Stimulated activated naive CD4-positive, alpha-beta T cell (primary cell): ENCODE data around the gene TAGLN.

ENCODE experiments used
- DNase-seq, 6 experiments: peaks; one replicate each; lab custom pipeline; 2025; lab: John Stamatoyannopoulos, UW

The TAGLN gene

DNA sequence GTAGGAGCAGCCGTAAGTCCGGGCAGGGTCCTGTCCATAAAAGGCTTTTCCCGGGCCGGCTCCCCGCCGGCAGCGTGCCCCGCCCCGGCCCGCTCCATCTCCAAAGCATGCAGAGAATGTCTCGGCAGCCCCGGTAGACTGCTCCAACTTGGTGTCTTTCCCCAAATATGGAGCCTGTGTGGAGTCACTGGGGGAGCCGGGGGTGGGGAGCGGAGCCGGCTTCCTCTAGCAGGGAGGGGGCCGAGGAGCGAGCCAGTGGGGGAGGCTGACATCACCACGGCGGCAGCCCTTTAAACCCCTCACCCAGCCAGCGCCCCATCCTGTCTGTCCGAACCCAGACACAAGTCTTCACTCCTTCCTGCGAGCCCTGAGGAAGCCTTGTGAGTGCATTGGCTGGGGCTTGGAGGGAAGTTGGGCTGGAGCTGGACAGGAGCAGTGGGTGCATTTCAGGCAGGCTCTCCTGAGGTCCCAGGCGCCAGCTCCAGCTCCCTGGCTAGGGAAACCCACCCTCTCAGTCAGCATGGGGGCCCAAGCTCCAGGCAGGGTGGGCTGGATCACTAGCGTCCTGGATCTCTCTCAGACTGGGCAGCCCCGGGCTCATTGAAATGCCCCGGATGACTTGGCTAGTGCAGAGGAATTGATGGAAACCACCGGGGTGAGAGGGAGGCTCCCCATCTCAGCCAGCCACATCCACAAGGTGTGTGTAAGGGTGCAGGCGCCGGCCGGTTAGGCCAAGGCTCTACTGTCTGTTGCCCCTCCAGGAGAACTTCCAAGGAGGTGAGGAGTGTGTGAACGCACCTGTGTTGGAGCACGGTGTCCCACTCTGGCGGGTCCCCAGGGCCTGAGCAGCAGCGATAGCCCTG is at the start of gene TAGLN:
TSS of gene TAGLN (plus strand) at position 318 of the 863 bp plus-strand sequence. CDS start 3,644 bp downstream, outside the sequence.
- DNase-seq: no peak

DNA sequence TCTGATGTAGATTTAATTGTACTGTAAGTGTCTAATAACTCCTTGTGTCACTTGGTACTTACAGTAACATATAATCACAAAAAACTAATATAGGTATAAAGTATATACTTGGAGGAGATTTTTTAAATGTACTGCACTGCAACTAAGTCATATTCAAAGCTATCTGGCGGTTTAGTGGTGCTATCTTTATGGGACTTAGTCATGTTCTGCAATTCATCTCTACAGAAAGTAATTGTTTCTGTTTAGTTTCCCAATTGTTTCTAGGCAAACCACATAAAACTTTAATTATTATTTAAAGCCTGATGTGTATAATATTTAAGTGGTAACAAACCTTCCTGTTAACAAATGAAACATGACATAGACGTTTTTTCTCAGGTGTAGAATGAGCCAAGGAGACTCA is 47.1 kb upstream of the TAGLN start:
- no peak for DNase-seq

DNA sequence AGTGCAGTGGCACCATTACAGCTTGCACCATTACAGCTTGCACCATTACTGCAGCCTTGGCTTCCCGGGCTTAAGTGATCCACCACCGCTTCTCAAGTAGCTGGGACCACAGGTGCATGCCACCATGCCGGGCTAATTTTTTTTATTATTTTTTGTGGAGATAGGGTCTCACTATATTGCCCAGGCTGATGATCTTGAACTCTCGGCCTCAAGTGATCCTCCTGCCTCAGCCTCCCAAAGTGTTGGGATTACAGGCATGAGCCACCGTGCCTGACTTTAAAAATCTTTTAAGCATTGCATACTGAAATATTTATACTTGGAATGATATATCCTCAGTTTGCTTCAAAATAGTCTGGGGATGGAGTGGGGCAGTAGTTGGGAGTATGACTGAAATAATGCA is 44.7 kb upstream of the TAGLN start:
- no peak for DNase-seq

DNA sequence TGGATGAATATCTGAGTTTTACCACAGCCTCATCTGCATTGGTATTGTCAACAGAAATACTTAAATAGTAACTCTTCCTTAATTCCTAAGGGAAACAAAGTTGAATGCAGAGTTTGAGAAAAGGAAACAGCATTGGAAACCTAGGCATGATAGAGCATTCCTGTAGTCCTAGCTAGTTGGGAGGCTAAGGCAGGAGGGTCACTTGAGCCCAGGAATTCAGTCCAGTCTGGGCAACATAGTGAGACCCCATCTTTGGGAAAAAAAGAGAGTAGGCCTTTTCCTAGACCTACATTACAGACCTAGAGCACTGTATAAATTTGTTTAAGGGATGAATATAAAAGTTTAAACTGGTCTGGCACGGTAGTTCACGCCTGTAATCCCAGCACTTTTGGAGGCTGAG is 41.7 kb upstream of the TAGLN start:
- DNase-seq: no peak

DNA sequence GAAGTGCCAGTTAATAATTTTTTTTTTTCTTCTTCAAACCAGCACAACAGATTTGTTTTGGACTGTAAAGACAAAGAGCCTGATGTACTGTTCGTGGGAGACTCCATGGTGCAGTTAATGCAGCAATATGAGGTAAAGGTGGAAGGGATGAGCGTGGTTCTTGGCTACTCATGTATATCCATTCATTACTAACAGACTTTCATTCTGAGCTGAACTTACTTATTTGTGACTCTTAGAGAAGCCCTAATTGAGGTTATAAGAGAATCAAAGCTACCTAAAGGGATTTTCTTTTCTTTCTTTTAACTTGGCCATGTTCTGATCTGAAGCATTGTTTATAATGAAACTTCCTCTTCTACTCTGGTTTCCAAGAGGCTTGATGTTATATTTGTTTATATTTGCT is 39.3 kb upstream of the TAGLN start:
- DNase-seq: no peak

DNA sequence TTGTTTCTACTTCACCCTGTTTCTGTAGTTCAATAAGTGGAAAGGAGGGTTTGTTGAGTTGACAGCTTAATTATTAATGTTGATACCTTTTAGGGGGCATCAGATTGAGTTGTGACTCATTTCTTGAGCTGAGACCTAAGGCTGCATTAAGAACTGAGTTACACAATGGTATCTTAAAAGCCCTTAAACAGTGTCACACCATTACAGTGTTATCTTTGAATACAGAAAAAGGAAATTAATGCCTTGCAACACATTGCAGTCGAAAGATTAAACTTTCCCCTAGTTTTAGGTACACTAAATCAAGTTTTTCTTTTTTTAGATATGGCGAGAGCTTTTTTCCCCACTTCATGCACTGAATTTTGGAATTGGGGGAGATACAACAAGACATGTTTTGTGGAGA is 38.3 kb upstream of the TAGLN start:
- no peak for DNase-seq

DNA sequence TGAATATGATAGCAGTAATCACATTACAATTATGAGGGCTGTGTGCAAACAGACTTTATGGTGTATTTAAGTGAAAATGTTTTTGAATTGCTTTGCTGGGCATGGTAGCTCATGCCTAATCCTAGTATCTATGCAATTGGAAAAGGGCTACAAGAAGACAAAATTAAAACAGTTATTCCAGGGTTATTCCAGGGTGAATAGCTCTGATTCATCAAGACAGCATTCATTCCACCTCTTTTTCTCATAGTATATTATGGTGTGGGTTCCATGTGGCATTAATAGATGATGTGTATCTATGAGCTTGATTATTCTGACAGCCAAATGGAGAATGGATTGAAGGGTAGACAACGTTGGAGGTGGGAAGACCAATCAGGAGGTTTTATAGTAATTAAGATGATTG is 32.7 kb upstream of the TAGLN start:
- no peak for DNase-seq

DNA sequence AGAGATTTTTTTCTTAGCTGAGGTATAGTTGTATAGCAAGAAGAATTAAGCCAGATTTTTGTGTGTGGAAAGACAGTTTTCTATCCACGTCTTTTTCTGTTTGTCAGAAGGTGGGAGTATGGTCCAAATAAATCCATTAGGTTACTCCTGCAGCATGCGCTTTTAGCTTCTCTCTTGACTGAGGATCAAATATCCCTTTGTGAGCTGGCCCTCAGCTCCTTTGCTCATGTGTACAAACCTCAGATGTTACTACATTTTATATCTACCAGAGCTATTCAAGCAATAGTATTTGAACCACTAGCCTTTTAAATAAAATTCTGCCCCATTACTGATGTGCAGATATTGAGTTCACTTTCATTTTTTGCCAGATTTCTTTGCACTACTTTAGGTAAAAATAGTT is 29.4 kb upstream of the TAGLN start:
- no peak for DNase-seq

DNA sequence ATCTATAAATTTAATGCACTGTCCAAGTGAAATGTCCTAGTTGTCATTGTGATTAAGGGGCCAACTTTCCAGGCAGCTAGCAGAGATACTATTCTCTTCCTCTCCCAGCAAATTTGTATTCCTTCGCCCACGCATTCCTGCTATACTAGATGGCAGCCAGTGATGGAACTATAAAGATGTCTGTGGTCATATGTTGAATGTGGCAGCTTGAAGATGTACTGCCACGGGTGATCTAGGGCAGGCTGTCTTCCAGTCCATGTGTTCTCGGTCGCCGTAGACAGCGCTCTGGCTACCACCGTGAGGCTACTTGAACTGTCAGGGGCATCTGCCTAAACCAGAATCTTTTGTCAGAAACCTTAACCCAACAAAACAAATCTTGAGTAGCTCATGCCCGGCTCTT is 29.0 kb upstream of the TAGLN start:
- no peak for DNase-seq

DNA sequence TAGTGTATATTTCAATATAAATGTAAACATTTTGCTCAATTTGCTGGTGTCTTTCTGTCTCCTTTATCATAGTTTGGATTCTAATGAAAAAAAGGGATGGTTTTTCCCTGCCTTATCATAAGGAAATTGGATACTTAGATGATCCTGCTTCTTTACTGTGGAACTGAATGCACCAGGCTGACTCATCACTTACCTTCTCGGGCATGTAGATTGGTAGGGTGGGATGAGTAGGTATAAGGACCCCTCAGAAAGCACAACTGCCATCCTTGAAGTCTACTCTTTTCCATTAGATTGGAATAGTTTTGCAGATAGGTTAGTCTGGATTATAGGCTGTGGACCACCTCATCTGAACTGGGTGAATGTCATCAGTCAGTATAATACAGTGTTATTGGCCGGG is 28.2 kb upstream of the TAGLN start:
- DNase-seq: no peak

DNA sequence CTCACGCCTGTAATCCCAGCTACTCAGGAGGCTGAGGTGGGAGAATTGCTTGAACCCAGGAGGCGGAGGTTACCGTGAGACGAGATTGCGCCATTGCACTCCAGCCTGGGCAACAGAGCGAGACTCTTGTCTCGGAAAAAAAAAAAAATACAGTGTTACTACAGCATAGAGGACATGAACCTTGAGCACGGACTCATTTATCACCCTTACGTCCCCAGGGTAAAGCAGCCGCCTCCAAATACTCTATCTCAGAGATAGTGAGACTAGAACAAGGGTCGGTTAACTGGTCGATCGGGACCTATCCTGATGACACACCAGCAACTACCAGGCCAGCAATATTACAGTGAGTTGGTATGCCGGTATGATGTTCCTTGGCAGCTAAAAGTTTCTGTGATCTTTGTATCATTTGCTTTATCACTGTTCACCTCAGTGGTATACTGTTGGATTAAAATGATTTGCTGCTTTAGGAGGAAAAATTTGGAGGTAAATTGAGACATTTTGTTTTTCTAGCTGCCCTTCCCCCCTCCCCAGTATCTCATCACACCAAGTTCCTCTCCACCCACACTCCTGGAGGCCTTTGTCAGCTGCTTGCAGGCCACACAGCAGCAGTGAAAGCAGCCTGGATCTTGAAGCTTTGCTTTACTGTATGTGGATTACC is 27.6 kb upstream of the TAGLN start:
- DNase-seq: no peak

DNA sequence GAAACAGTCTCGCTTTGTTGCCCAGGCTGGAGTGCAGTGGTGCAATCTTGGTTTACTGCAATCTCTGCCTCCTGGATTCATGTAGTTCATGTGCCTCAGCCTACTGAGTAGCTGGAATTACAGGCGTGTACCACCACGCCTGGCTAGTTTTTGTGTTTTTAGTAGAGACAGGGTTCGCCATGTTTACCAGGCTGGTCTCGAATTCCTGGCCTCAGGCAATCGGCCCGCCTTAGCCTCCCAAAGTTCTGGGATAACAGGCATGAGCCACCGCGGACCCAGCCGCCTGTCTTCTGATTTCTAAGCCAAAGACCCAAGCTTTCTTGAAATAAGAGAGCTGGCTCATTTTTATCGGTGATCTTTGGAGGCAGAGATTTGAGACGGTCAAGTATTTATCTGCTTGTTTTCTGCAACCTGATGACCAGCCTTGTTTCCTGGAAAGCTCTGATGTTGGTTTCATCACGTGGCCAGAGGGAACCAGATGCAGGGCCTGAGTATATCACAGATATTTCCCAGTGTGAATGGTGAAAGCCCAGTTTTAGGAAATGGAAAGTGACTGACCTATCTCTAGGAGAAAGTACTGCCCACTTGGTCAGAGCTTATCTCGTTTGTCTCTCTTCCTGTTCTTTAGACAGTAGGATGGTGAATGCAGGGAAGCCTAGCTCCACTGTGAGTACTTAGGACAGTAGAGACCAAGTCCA is 26.3 kb upstream of the TAGLN start:
- DNase-seq: no peak

DNA sequence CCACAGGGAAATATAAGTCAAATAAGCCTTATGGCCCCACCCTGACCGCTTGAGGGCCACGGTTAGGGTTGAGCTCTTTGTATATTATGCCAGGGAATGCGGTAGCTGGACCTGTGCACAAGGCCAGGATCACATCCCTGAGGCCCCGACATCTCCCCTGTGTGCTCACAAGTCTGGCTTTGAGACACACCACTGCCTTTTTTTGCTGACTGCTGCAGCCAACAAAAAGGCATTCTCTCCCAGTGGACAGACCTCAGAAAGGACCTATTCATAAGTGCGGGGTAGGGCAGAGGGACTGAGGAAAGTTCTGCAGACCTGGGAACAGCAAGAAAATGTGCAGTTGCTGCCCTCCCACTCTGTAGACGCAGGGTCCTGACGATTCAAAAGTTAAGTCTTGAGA is 24.1 kb upstream of the TAGLN start:
- no peak for DNase-seq

DNA sequence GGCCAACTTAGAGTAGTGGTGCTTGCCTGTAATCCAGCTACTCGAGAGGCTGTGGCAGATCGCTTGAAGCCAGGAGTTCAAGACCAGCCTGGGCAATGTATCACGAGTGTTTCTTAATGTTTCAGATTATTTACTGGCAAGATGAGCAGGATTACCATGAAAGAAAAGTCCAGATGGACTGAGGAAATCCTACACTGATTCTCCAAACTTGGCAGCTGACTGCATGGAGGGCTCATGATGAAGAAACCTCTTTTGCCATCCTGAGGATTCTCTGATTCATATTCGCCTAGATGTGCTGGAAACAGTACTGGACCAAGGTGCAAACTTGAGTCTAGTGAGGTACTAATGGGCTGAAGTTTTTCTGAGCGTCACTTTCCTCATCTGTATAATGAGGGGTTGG is 23.4 kb upstream of the TAGLN start:
- no peak for DNase-seq

DNA sequence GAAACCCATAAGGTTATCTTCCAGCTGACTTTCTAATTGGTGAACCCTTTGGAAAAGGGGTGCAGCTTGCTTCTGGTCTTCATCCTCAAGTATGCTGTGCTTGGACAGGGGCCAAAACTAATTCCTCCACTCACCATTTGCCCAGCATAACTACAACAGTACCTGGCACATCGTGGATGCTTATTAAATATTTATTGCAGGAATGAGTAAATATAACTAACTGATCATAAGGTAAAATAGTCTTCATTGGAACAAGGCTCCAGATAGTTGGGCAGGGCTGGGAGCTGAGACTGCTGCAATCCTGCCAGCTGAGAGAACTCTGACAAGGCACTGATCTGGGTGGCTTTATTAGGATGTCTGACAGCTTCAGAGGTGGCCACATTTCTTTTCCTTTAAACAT is 23.0 kb upstream of the TAGLN start:
- DNase-seq: no peak

DNA sequence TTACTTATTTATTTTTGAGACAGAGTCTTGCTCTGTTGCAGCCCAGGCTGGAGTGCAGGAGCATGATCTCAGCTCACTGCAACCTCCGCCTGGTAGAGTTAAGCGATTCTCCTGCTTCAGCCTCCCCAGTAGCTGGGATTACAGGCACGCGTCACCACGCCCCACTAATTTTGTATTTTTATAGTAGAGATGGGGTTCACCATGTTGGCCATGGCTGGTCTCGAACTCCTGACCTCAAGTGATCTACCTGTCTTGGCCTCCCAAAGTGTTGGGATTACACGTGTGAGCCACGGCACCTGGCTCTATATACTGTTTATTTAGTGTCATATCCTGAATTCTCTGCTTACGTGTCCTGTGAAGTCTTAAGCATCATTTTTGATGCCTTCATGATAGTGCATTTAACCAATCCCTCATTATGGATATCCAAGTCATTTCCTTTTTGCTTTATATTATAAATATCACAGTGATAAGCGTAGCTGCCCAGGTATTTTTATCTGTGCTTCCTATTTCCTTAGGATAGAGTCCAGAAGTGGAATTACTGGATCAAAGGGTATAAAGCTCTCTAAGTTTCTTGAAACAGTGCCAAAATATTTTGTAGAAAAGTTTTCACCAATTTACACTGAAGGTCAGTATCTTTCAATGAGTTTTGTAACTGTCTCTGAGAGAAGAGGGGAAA is 21.5 kb upstream of the TAGLN start:
- peak in 1 of 6 experiments; percentile 35 for DNase-seq

DNA sequence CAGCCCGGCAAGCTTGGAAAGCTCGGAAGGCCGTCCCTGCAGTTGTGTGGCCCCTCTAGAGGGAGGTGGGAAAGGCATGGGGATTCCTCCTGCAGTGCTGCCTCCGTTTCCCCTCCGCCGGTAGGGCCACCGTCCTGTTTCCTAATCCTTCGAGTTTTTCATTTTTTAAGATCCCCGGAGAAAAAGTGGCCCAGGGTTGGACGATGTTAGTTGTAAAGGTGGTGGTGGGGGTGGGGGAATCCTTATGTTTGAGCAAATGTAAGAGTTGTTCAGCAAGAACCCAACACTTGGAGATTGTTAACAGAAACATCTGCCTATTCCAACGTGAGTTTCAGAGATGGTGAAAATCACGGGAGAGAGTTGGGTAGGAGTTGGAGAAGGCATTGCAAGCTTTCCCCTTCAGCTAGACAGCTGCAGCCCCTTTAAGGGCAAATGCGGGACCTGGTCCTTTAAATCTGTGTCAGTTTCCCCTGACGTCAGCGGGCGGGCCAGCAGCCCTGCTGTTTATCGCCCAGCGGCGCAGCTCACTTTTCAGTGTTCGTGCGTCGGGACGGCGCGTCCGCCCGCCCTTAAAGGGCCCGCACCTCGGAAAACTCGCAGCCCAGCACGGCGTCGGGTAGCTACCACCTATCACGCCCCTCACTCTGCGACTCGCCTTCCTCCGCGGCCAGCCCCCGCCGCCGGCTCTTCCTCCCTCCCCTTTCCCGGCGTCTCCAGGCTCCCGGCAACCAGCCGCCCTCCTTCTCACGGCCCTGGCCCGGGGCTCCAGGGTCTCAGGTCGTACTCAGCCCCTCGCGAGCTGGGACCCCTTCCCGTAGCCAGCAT is 20.7 kb upstream of the TAGLN start, which contains the start of gene SIDT2:
TSS of gene SIDT2 (plus strand) at position 534 of the 825 bp plus-strand sequence. CDS start 521 bp downstream, outside the sequence.
- peak; percentile 75 to 89 (median 82) for DNase-seq

DNA sequence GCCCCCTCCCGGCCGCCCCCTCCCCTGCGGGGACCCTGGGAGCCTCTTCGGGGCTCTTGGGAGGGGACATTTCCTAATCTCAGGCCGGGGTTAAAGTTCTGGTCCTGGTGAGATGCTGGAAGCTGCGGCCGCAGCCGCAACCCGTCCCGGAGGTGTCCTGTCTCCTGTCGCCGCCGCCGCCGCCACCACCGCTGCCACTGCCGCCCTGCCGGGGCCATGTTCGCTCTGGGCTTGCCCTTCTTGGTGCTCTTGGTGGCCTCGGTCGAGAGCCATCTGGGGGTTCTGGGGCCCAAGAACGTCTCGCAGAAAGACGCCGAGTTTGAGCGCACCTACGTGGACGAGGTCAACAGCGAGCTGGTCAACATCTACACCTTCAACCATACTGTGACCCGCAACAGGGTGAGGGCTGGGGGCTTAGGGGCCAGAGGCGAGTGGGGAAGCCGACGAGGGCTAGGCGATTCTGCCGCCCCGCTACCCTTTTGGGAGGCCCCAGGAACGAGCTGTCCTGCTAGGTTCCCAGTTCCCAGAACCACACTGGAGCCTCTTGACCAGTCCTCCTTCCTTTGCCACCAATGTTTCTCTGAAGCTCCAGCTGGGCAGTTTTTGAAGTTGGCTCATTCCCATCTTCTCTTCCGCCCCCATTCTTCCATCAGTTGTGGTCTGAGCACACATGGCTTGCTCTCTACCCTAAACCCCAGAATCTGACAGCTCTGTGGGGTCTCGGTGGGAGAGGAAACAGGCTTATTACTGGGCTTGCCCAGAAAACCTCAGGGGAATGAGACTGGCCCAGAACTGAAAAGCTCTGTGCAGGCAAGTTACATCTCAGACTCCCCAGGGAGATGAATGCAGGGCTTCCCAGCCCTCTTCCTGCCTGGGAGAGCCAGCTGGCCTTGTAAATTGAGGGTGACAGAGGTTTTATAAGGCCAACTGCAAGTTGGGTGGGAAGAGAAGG is 19.8 kb upstream of the TAGLN start:
- peak in 5 of 6 experiments; percentile 11 to 57 (median 40) for DNase-seq

DNA sequence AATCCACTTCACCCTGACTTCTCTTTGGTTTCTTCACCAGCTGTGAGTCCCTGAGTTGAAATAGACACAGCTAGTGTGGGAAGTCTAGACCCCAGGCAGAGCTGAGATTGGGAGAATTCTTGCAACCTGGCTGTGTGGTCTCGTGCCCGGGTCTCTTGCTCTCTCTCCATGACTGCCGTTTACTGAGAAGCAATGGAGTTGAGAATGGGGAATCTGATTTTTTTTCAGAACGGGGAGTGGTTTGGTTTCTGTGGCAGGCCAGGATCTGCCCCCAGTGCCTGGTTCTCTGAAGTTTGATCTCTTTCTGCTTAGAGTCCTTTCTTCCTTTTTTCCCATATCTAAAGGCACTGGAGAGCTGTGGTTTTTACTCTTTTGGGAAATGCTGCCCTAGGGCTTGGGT is 19.1 kb upstream of the TAGLN start:
- DNase-seq: peak in 1 of 6 experiments; percentile 38
